ENCODE data around the gene PPIP5K1. TPM values are rescaled to one million over a fixed set of nuclear protein-coding genes. Genes with fewer than 3 reads are reported as not detected.
"Not testable (repeated sequence)": the region's sequence is repeated elsewhere in the genome, so short reads cannot be mapped to it uniquely, and the experiment has no call there.

The PPIP5K1 gene
- total RNA-seq, 2 experiments from 2014 or later, result 42.5 to 48.3 TPM

DNA sequence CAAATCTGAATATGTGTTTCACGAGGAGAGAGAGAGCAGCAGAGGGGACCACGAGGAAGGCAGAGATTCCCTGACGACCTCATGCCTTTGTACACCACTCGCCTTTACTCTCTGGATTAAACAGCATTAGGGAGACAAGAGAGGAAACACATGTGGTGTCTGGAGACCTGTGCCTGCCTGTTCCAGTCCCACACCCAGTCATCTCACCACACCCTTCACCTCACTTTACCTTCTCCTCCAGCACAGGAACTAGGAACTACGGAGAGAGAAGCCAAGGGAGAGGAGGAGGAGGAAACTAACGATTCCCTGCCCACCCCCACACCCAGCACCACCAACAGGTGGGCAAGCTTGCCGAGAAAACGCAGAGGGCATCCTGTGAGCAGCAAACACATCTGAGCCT lies 2.8 kb upstream of the PPIP5K1 start:
- H3K36me3 Mint-ChIP-seq (ENCODE audit: low read depth); ATAC-seq; CTCF ChIA-PET; H3K4me3 Mint-ChIP-seq; POLR2A ChIA-PET; H3K9me3 Mint-ChIP-seq (ENCODE audit: insufficient read depth); DNase-seq; H3K27ac Mint-ChIP-seq; H3K4me1 Mint-ChIP-seq (ENCODE audit: low read depth); H3K27me3 Mint-ChIP-seq (ENCODE audit: low read depth): not testable (repeated sequence)

DNA sequence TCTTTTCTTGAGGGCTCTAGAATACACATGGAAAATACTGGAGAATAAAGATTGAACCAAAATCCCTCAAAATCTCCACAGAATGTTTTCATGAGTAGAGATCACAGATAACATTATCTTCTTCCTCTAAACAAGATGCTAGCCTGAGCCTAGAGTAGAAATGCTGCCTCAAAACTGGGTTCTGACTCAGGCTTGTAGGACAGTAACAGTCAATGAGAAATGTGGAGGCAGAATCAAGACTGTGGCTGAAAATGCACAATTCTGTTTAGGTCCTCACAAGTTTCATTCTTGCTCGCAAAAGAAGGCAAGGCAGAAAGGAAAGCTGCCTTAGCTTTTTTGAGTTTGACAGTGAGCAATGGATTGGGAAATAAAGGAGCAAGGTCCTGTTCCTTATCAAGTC lies 15.4 kb downstream of the PPIP5K1 start:
- H3K9me3 Mint-ChIP-seq (ENCODE audit: insufficient read depth); ATAC-seq; H3K36me3 Mint-ChIP-seq (ENCODE audit: low read depth); POLR2A ChIA-PET; H3K4me1 Mint-ChIP-seq (ENCODE audit: low read depth); H3K27ac Mint-ChIP-seq; H3K4me3 Mint-ChIP-seq; H3K27me3 Mint-ChIP-seq (ENCODE audit: low read depth); CTCF ChIA-PET; DNase-seq: not testable (repeated sequence)

DNA sequence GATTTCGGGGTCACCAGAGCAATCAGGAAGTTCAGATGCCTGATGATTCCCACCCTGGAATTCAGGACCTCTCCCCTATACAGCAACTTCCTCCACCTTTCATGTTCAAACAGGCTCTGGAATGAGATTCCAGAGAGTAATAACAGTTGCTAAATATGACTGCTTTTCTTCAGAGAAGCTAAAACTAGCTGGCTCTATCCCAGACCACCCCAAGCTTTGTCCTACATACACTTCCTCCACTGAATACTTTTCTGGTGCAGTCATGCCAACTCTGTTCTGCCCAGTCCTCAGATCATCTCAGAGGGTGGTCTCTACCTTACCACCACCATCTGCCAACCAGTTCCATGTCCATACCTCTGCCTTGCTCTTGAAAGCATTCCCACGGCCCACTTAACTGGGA lies 23.4 kb downstream of the PPIP5K1 start:
- H3K36me3 Mint-ChIP-seq (ENCODE audit: low read depth); H3K4me1 Mint-ChIP-seq (ENCODE audit: low read depth); ATAC-seq; H3K27ac Mint-ChIP-seq; DNase-seq; CTCF ChIA-PET; H3K27me3 Mint-ChIP-seq (ENCODE audit: low read depth); POLR2A ChIA-PET; H3K9me3 Mint-ChIP-seq (ENCODE audit: insufficient read depth); H3K4me3 Mint-ChIP-seq: not testable (repeated sequence)

DNA sequence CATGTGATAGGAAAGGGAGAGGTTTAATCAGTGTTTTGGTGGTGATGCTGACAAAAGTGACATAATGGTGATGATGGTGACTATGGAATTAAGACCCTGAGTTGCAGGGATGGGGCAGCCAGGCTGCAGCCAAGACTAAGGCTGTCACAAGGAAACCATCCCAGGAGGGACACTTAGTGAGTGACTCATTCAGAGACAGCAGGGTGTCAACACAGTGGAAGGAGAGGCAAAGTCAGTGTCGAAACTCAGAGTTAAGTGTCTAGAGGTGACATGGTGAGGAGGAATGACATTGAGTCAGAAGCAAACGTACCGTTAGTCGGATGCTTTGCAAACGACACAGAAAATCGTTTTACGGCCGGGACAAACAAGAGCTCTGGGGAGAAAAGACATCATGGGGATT lies 26.2 kb downstream of the PPIP5K1 start:
- H3K27me3 Mint-ChIP-seq (ENCODE audit: low read depth), result not testable (repeated sequence)

DNA sequence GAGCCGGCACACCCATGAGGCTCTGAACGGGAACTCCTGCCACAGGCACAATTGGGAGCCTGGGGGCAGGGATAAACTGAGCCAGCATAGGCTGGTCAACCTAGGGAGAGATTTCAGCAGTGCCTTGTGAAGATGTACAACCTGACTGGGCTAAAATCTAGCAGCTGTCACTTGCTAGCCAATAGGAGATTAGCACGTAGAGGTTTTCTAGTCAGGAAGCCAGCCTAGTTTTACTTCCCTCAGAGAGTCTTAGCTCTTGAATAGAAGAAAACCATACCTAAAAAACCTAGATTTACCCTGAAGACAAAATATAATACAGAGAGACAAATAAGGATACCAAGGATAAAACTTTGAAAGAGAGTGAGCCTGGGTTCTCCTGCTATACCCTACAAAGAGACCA lies 27.3 kb downstream of the PPIP5K1 start:
- DNase-seq; H3K9me3 Mint-ChIP-seq (ENCODE audit: insufficient read depth); ATAC-seq; POLR2A ChIA-PET; H3K27ac Mint-ChIP-seq; CTCF ChIA-PET; H3K27me3 Mint-ChIP-seq (ENCODE audit: low read depth); H3K4me3 Mint-ChIP-seq; H3K36me3 Mint-ChIP-seq (ENCODE audit: low read depth); H3K4me1 Mint-ChIP-seq (ENCODE audit: low read depth): not testable (repeated sequence)

More for the DNA sequence above, 26.2 kb downstream of the PPIP5K1 start:
- H3K36me3 Mint-ChIP-seq (ENCODE audit: low read depth); H3K27ac Mint-ChIP-seq; POLR2A ChIA-PET; DNase-seq; CTCF ChIA-PET; ATAC-seq; H3K9me3 Mint-ChIP-seq (ENCODE audit: insufficient read depth); H3K4me1 Mint-ChIP-seq (ENCODE audit: low read depth); H3K4me3 Mint-ChIP-seq: not testable (repeated sequence)

DNA sequence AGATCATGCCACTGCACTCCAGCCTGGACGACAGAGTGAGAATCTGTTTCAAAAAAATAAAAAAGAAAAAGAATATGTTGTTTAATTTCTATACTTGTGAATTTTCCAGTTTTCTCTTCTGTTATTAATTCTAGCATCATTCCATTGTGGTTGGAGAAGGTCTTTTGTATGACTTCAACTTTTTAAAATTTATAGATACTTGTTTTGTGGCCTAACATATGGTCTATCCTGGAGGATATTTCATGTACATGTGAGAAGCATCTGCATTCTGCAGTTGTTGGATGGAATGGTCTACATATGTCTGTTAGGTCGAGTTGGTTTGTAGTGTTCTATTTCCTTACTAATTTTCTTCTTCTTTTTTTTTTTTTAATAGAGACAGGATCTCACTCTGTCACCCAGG lies 37.0 kb downstream of the PPIP5K1 start:
- H3K27ac Mint-ChIP-seq, result no peak overlapping the region
- H3K36me3 Mint-ChIP-seq (ENCODE audit: low read depth), result no peaks in the 10 kb centered on the region
- ChIA-PET CTCF (no interaction called here), POLR2A (no interaction called here)
- no peaks in the 10 kb centered on the region for H3K9me3 Mint-ChIP-seq (ENCODE audit: insufficient read depth)
- H3K4me3 Mint-ChIP-seq, result no peak overlapping the region
- no peaks in the 10 kb centered on the region for H3K4me1 Mint-ChIP-seq (ENCODE audit: low read depth)
- ATAC-seq (no peak), DNase-seq (no peak)
- H3K27me3 Mint-ChIP-seq (ENCODE audit: low read depth), result no peaks in the 10 kb centered on the region

DNA sequence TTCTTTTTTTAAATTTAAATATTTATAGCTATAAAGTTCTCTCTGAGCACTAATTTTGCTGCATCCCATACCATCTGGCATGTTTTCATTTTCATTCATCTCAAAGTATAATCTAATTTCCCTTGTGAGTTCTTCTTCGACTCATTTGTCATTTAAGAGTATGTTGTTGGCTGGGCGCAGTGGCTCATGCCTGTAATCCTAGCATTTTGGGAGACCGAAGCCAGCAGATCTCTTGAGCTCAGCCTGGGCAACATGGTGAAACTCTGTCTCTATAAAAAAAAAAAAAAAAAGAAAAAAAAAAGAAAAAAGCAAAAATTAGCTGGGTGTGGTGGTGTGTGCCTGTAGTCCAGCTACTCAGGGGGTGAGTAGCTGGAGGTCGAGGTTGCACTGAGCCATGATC lies 37.8 kb downstream of the PPIP5K1 start:
- DNase-seq, result no peak
- H3K4me3 Mint-ChIP-seq, result no peak overlapping the region
- H3K36me3 Mint-ChIP-seq (ENCODE audit: low read depth), result peaks cover 3% of the 10 kb centered on the region
- no peaks in the 10 kb centered on the region for H3K4me1 Mint-ChIP-seq (ENCODE audit: low read depth)
- ChIA-PET POLR2A (no interaction called here), CTCF (interaction anchor here (1.2 kb wide), 1 partner anchor 38 kb away, joined by 5 read pairs; no protein-coding TSS in a partner anchor)
- H3K27ac Mint-ChIP-seq, result no peak overlapping the region
- H3K9me3 Mint-ChIP-seq (ENCODE audit: insufficient read depth), result no peaks in the 10 kb centered on the region
- no peaks in the 10 kb centered on the region for H3K27me3 Mint-ChIP-seq (ENCODE audit: low read depth)
- ATAC-seq, result no peak

DNA sequence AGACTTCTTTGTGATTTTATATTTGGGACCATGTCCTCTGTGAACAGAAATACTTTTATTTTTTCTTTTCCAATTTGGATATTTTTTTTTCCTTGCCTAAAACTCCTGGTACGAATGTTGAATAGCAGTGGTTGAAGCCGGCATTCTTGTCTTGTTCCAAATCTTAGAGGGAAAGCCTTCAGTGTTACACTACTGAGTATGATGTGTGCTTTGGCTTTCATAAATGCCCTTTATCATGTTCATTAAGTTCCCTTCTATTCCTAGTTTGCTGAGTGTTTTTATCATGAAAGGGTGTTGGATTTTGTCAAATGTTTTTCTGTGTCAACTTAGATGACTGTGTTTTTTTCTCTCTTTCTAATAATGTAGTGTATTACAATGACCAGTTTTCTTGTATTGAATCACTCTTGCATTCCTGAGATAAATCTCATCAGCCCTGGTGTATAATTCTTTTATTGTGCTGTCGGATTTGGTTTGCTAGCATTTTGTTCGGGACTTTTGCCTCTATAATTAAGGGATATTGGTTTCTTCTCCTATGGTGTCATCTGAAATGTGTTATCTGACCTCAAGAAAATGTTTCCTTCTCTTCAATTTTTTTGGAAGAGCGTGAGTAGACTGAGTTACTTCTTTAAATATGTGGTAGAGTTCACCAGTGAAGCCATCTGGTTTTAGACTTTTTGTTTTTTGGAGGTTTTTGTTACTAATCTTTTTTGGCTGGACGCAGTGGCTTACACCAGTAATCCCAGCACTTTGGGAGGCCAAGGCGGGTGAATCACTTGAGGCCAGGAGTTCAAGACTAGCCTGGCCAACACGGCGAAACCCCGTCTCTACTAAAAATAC lies 39.3 kb downstream of the PPIP5K1 start:
- peaks cover 3% of the 10 kb centered on the region for H3K36me3 Mint-ChIP-seq (ENCODE audit: low read depth)
- ATAC-seq (no peak), DNase-seq (no peak)
- no peaks in the 10 kb centered on the region for H3K4me1 Mint-ChIP-seq (ENCODE audit: low read depth)
- H3K27ac Mint-ChIP-seq, result no peak overlapping the region
- no peaks in the 10 kb centered on the region for H3K27me3 Mint-ChIP-seq (ENCODE audit: low read depth)
- H3K4me3 Mint-ChIP-seq, result no peak overlapping the region
- no peaks in the 10 kb centered on the region for H3K9me3 Mint-ChIP-seq (ENCODE audit: insufficient read depth)
- POLR2A ChIA-PET, result no interaction called here
- CTCF ChIA-PET, result no interaction called here

DNA sequence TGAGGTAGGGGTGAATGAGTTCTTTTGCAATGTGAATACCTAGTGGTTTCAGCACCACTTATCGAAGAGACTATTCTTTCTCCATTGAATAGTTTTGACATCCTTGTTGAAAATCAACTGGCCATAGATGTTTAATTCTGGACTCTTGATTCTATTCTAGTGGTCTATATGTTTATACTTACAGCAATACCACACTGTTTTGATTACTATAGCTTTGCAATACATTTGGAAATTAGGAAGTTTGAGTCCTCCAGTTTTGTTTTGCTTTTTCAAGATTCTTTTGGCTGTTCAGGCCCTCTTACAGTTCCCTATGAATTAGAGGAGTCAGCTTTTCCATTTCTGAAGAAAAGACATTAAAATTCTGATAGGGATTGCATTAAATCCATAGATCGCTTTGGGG lies 42.5 kb downstream of the PPIP5K1 start:
- H3K4me3 Mint-ChIP-seq, result no peak overlapping the region
- no peaks in the 10 kb centered on the region for H3K9me3 Mint-ChIP-seq (ENCODE audit: insufficient read depth)
- ChIA-PET CTCF (no interaction called here), POLR2A (no interaction called here)
- H3K27ac Mint-ChIP-seq, result no peak overlapping the region
- DNase-seq (no peak), ATAC-seq (no peak)
- H3K36me3 Mint-ChIP-seq (ENCODE audit: low read depth), result peaks cover 3% of the 10 kb centered on the region
- H3K27me3 Mint-ChIP-seq (ENCODE audit: low read depth), result no peaks in the 10 kb centered on the region
- peaks cover 2% of the 10 kb centered on the region for H3K4me1 Mint-ChIP-seq (ENCODE audit: low read depth)

DNA sequence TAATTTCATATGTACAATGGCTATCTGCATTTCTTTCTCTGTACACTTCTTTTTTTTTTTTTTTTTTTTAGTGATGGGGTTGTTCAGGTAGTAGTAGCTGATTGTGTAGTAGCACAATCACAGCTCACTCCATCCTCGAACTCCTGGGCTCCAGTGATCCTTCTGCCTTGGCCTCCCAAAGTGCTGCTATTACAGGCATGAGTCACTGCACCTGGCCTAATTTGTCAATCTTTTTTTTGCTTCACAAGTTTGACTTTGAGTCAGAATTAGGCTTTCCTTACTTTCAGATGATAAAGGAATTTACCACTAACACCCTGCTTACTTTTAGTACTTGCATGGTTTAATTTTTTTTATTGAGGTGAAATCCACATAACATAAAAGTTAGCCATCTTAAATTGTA lies 44.6 kb downstream of the PPIP5K1 start:
- no peak overlapping the region for H3K27ac Mint-ChIP-seq
- peaks cover 3% of the 10 kb centered on the region for H3K36me3 Mint-ChIP-seq (ENCODE audit: low read depth)
- no peak for DNase-seq
- H3K4me3 Mint-ChIP-seq, result no peak overlapping the region
- no peaks in the 10 kb centered on the region for H3K27me3 Mint-ChIP-seq (ENCODE audit: low read depth)
- ChIA-PET POLR2A (no interaction called here), CTCF (no interaction called here)
- H3K9me3 Mint-ChIP-seq (ENCODE audit: insufficient read depth), result no peaks in the 10 kb centered on the region
- H3K4me1 Mint-ChIP-seq (ENCODE audit: low read depth), result peaks cover 9% of the 10 kb centered on the region
- ATAC-seq, result no peak

DNA sequence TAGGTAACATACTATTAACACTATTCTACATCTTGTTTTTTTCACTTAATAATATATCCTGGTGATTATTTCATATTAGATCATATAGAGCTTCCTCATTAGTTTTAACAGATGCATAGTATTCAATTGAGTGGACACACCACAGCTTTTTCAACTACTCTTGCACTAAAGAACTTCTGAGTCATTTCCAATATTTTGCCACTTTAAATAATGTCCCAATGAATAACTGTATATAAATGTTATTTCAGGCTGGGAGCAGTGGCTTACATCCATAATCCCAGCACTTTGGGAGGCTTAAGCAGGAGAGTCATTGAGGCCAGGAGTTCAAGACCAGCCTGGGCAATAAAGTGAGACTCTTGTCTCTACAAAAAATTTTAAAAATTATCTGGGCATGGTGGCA lies 45.7 kb downstream of the PPIP5K1 start:
- POLR2A ChIA-PET, result no interaction called here
- ATAC-seq (no peak), DNase-seq (no peak)
- Mint-ChIP-seq H3K9me3 (ENCODE audit: insufficient read depth) (no peaks in the 10 kb centered on the region), H3K4me3 (no peak overlapping the region), H3K27me3 (ENCODE audit: low read depth) (no peaks in the 10 kb centered on the region), H3K4me1 (ENCODE audit: low read depth) (peaks cover 9% of the 10 kb centered on the region), H3K27ac (no peak overlapping the region), H3K36me3 (ENCODE audit: low read depth) (peaks cover 3% of the 10 kb centered on the region)
- CTCF ChIA-PET, result no interaction called here

DNA sequence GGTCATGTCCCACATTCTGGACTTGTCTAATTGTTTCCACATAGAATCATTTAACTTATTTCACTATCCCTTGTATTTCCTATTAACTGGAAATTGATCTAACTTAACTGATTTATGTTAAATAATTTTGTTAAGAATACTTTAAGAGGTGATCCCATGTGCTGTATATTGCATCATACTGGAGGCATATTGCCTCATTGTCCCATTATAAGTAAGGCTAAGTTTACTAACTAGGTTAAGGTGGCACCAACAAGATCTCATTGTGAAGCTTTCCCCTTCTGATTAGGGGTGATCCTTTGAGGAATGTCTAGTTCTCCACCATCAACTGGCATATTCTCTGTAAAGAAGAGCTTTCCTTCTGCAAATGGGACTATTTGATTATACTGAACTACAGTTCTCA lies 48.2 kb downstream of the PPIP5K1 start:
- POLR2A ChIA-PET, result interaction anchor here (0.6 kb wide), 1 partner anchor 68 kb away, joined by 3 read pairs; no protein-coding TSS in a partner anchor
- CTCF ChIA-PET, result interaction anchor here (0.7 to 1.7 kb wide), 3 partner anchors 49 to 195 kb away, joined by 3 read pairs; partner anchors contain the start of gene TP53BP1
- Mint-ChIP-seq H3K4me3 (no peak overlapping the region), H3K9me3 (ENCODE audit: insufficient read depth) (no peaks in the 10 kb centered on the region), H3K36me3 (ENCODE audit: low read depth) (no peaks in the 10 kb centered on the region), H3K27me3 (ENCODE audit: low read depth) (no peaks in the 10 kb centered on the region), H3K27ac (no peak overlapping the region), H3K4me1 (ENCODE audit: low read depth) (peaks cover 9% of the 10 kb centered on the region)
- DNase-seq, result no peak
- ATAC-seq, result no peak

DNA sequence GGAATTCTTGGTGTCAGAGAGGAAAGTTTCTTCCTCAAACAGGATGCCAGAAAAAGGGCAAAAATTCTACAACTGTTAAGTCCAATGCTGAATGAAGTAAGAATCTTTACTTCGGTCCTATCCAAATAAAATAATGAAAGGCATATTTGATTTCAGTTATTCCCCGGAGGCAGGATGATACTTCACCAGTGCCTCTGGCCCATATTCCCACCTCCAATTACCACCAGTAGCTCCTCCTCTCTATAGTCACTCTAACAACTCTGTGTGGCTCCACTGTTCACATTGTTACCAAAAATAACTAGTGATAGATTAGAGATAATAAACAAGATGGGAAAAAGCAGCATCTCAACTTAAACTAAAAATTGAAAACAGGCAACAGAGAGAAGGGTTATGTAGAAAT lies 51.9 kb downstream of the PPIP5K1 start:
- POLR2A ChIA-PET, result no interaction called here
- ATAC-seq, result no peak
- H3K4me3 Mint-ChIP-seq, result no peak overlapping the region

More for the DNA sequence above, 51.9 kb downstream of the PPIP5K1 start:
- H3K9me3 Mint-ChIP-seq (ENCODE audit: insufficient read depth), result no peaks in the 10 kb centered on the region
- no peak for DNase-seq
- H3K27me3 Mint-ChIP-seq (ENCODE audit: low read depth), result no peaks in the 10 kb centered on the region
- H3K4me1 Mint-ChIP-seq (ENCODE audit: low read depth), result peaks cover 9% of the 10 kb centered on the region
- H3K27ac Mint-ChIP-seq, result no peak overlapping the region
- peaks cover 2% of the 10 kb centered on the region for H3K36me3 Mint-ChIP-seq (ENCODE audit: low read depth)
- CTCF ChIA-PET, result no interaction called here
